B cell (primary cell): ENCODE data around the gene CACNA1A. TPM values are rescaled to one million over a fixed set of nuclear protein-coding genes. Genes with fewer than 3 reads are reported as not detected.

Experiments used
- ATAC-seq: fragments of 200-7000 bp; cut with Tn5 transposase; one replicate; pipeline ENCODE4 v1.10.0; 2021; ENCODE audit warnings: low read depth, mild to moderate bottlenecking, moderate number of reproducible peaks, moderate library complexity
- CTCF ChIA-PET: fragments of 350-600 bp; sonication (Branson Sonifier 250); formaldehyde crosslinking; loops from one replicate; lab custom pipeline; 2021; ENCODE audit warnings: antibody characterized with exemption, inconsistent platforms; lab: Charles Lee
- POLR2A ChIA-PET: fragments of 350-600 bp; sonication (Branson Sonifier 250); formaldehyde crosslinking; loops from one replicate; lab custom pipeline; 2021; ENCODE audit warnings: antibody characterized with exemption; lab: Charles Lee
- DNase-seq: peaks from one replicate; pipeline ENCODE4 v3.0.0; 2013
- H2AFZ ChIP-seq: 2 replicates; pipeline ENCODE4 v1.6.1; 2012; ENCODE audit warnings: mild to moderate bottlenecking, low read depth, low read length; ENCODE audit not compliant: insufficient read depth, poor library complexity, severe bottlenecking
- H3K27ac ChIP-seq, 2 donors: 1 replicate in 1 of 2; 2 replicates in 1 of 2; pipeline ENCODE4 v1.5.1; 2012 to 2013; ENCODE audit warnings: low read length in 2 of 2, mild to moderate bottlenecking in 2 of 2, moderate library complexity in 1 of 2
- H3K27me3 ChIP-seq, 4 experiments: fragments of 200-600 bp in 1 of 4; sonication (generic) in 1 of 4; replicated peaks in 1 of 4; 1 replicate in 2 of 4; 2 replicates in 2 of 4; pipeline versions ENCODE4 v1.6.1 to v1.7.0; 2013 to 2016; ENCODE audit warnings: low read length in 3 of 4, mild to moderate bottlenecking in 2 of 4, mixed read lengths in 1 of 4, moderate library complexity in 1 of 4; ENCODE audit not compliant: insufficient read depth in 4 of 4, control insufficient read depth in 3 of 4; ENCODE audit errors: control extremely low read depth in 1 of 4
- H3K36me3 ChIP-seq, 2 experiments: replicated peaks in 1 of 2; 1 replicate in 1 of 2; 2 replicates in 1 of 2; pipeline versions ENCODE4 v1.6.1 to v1.7.1; 2013; ENCODE audit warnings: low read length in 1 of 2; ENCODE audit not compliant: insufficient read depth in 2 of 2, control insufficient read depth in 1 of 2; ENCODE audit errors: control extremely low read depth in 1 of 2, extremely low read depth in 1 of 2
- H3K4me1 ChIP-seq, 2 donors: fragments of 200-600 bp in 1 of 2; sonication (generic) in 1 of 2; 1 replicate in 1 of 2; 2 replicates in 1 of 2; pipeline versions ENCODE4 v1.5.1 to v1.6.1; 2013 to 2017; ENCODE audit warnings: low read length in 2 of 2; ENCODE audit not compliant: control insufficient read depth in 2 of 2, insufficient read depth in 2 of 2
- H3K4me2 ChIP-seq: replicated peaks from 2 replicates; pipeline ENCODE3; 2012; ENCODE audit warnings: mild to moderate bottlenecking, low read depth, low read length; ENCODE audit not compliant: poor library complexity, severe bottlenecking
- H3K4me3 ChIP-seq, 5 experiments: fragments of 200-600 bp in 1 of 5; sonication (generic) in 1 of 5; 1 replicate in 3 of 5; 2 replicates in 2 of 5; pipeline versions ENCODE4 v1.5.1 to v1.7.0; 2011 to 2016; ENCODE audit warnings: low read length in 4 of 5, mild to moderate bottlenecking in 4 of 5, low read depth in 2 of 5, control low read depth in 1 of 5, moderate library complexity in 1 of 5; ENCODE audit not compliant: insufficient read depth in 1 of 5; ENCODE audit errors: control extremely low read depth in 1 of 5, extremely low read depth in 1 of 5
- H3K79me2 ChIP-seq: fragments of 200-600 bp; sonication (generic); one replicate; pipeline ENCODE4 v1.6.0; 2016; ENCODE audit warnings: low read length; ENCODE audit not compliant: control insufficient read depth, insufficient read depth
- H3K9ac ChIP-seq: fragments of 200-600 bp; sonication (generic); 2 replicates; pipeline ENCODE4 v1.6.1; 2017; ENCODE audit warnings: mild to moderate bottlenecking, low read length, moderate library complexity
- H3K9me3 ChIP-seq, 3 donors: one replicate each; pipeline versions ENCODE4 v1.6.1 to v1.7.1; 2013; ENCODE audit warnings: low read length in 2 of 3; ENCODE audit not compliant: control insufficient read depth in 2 of 3, insufficient read depth in 1 of 3; ENCODE audit errors: control extremely low read depth in 1 of 3
- H4K20me1 ChIP-seq: 2 replicates; pipeline ENCODE4 v1.6.0; 2012; ENCODE audit warnings: mild to moderate bottlenecking, low read length; ENCODE audit not compliant: insufficient read depth, control insufficient read depth, poor library complexity, severe bottlenecking
- H3K27ac Mint-ChIP-seq: one replicate; pipeline ENCODE4 v1.8.0; 2021; ENCODE audit warnings: mixed read lengths
- H3K27me3 Mint-ChIP-seq: one replicate; pipeline ENCODE4 v1.8.0; 2021; ENCODE audit warnings: mixed read lengths
- H3K4me1 Mint-ChIP-seq: one replicate; pipeline ENCODE4 v1.8.0; 2021; ENCODE audit warnings: mixed read lengths
- H3K4me3 Mint-ChIP-seq: one replicate; pipeline ENCODE4 v1.8.0; 2021; ENCODE audit warnings: mixed read lengths
- H3K9me3 Mint-ChIP-seq: one replicate; pipeline ENCODE4 v1.8.0; 2022; ENCODE audit warnings: mixed read lengths; ENCODE audit not compliant: insufficient read depth
- CTCF ChIP-seq: fragments of 200-600 bp; IDR thresholded peaks from one replicate; pipeline ENCODE4 v1.8.0; 2022; ENCODE audit warnings: antibody characterized with exemption, mild to moderate bottlenecking
- EZH2 ChIP-seq: IDR thresholded peaks from 2 replicates; pipeline ENCODE4 v1.6.1; 2012; ENCODE audit warnings: borderline replicate concordance, low read depth, mild to moderate bottlenecking, moderate library complexity, low read length; ENCODE audit not compliant: insufficient read depth, poor library complexity, severe bottlenecking
- WGBS: methylation state at CpG from one replicate; pipeline ENCODE4 v1.1.5; 2013; ENCODE audit warnings: missing lambda C conversion rate; ENCODE audit not compliant: insufficient coverage; 5-methylcytosine and 5-hydroxymethylcytosine counted together
- intact Hi-C: fragments of 100-400 bp; cut with micrococcal nuclease; formaldehyde crosslinking; loops from one replicate; pipeline ENCODE4 v1.10.0; 2022
- polyA plus RNA-seq: library from polyadenylated mRNA; depleted of rRNA; stranded (reverse); fragments of >200 nt; gene quantifications from 2 replicates; pipeline ENCODE4 v1.2.3, GENCODE V29; 2012
- total RNA-seq, 2 donors: library from RNA; stranded (reverse); fragments of 120-200 nt in 1 of 2; gene quantifications; 1 replicate in 1 of 2; 2 replicates in 1 of 2; pipeline versions ENCODE4 v1.2.3 to v1.2.4, GENCODE V29; 2013 to 2022

CACNA1A gene
- total and polyA plus RNA-seq, 2 donors (not counting 1 experiment from before 2014, with no cell fraction given) = 1.2 to 1.3 TPM

- no peak for DNase-seq
- Mint-ChIP-seq H3K4me3 (no peak overlapping the region), H3K4me1 (no peaks in the 10 kb centered on the region), H3K27ac (no peak overlapping the region), H3K27me3 (peaks cover 30% of the 10 kb centered on the region), H3K9me3 (peaks cover 4% of the 10 kb centered on the region)
- Histone ChIP-seq H3K9ac (no peak overlapping the region), H3K9me3 (peaks cover 0 to 16% (median 0%) of the 10 kb centered on the region in 3 donors), H3K4me3 (no peak overlapping the region), H3K27me3 (no peaks in the 10 kb centered on the region), H2AFZ (no peak overlapping the region), H3K4me1 (no peaks in the 10 kb centered on the region), H3K36me3 (no peaks in the 10 kb centered on the region), H3K4me2 (no peak overlapping the region), H3K79me2 (no peaks in the 10 kb centered on the region), H3K27ac (no peak overlapping the region), H4K20me1 (no peaks in the 10 kb centered on the region)
- TF ChIP-seq CTCF = no peak
- TF ChIP-seq EZH2 = no peak
- intact Hi-C loops = no loop called here
- ChIA-PET POLR2A (no interaction called here), CTCF (no interaction called here)
- WGBS = 66% methylated on average over 10 of the region's 10 CpGs
- ATAC-seq = no peak
These were observed 46.9 kb downstream of the CACNA1A start for GRCh38 chr19:13459351-13459750.

DNA sequence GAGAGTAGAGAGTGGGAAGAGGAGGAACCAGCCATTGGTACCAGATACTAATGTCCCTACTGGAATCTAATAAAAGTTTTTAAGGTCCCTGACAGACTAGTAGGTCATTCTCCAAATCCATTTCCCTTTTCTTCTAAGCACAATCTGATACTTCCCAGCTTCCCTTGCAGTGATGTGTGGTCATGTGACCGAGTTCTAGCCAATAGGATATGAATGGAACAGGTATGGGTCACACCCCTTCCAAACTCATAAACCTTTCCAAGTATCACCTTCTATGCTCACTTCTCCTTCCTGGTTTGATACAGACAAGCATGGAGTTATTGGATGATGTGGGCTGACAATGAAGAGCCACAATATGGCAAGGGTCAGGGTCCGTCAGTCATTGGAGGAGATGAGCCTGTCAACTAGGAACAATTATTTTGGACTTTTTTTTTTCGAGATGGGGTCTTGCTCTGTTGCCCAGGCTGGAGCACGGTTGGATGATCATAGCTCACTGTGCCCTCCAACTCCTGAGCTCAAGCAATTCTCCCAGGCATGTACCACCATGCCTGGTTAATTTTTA, 54.8 kb downstream of the CACNA1A start:
- H3K36me3 ChIP-seq = no peaks in the 10 kb centered on the region
- intact Hi-C loops = no loop called here
- DNase-seq (no peak), ATAC-seq (no peak)
- H3K4me1 ChIP-seq = no peaks in the 10 kb centered on the region
- peaks cover 14% of the 10 kb centered on the region for H3K9me3 Mint-ChIP-seq
- no peaks in the 10 kb centered on the region for H3K79me2 ChIP-seq
- POLR2A ChIA-PET = no interaction called here
- H3K27ac ChIP-seq = no peak overlapping the region
- H2AFZ ChIP-seq = no peak overlapping the region
- no peaks in the 10 kb centered on the region for H3K4me1 Mint-ChIP-seq
- H3K27me3 ChIP-seq = no peaks in the 10 kb centered on the region
- WGBS = 100% methylated on average over 1 of the region's 4 CpGs
- no peak overlapping the region for H3K4me2 ChIP-seq
- peaks cover 15% of the 10 kb centered on the region for H3K27me3 Mint-ChIP-seq
- H3K4me3 ChIP-seq = no peak overlapping the region
- CTCF ChIA-PET = no interaction called here
- TF ChIP-seq CTCF (no peak), EZH2 (no peak)
- no peak overlapping the region for H3K4me3 Mint-ChIP-seq
- peaks cover 0 to 39% (median 25%) of the 10 kb centered on the region in 3 donors for H3K9me3 ChIP-seq
- H3K9ac ChIP-seq = no peak overlapping the region
- no peaks in the 10 kb centered on the region for H4K20me1 ChIP-seq
- no peak overlapping the region for H3K27ac Mint-ChIP-seq
